K562 (cell line): ENCODE data around the gene TMTC2. TPM values are rescaled to one million over a fixed set of nuclear protein-coding genes. Genes with fewer than 3 reads are reported as not detected.

Experiments used
- ATAC-seq: fragments of 200-7000 bp; cut with Tn5 transposase; 3 replicates; pipeline ENCODE4 v1.9.1; 2020; ENCODE audit warnings: moderate library complexity
- BruUV-seq: library from RNA; stranded (reverse); fragments of 400-500 nt; replicated peaks from 2 replicates; lab custom pipeline; 2021; lab: Mats Ljungman, UMichigan
- CTCF ChIA-PET: fragments of 300-600 bp; formaldehyde crosslinking; extraction: SDS; loops from one replicate; lab custom pipeline; 2021; ENCODE audit warnings: low intra/inter-chr PET ratio; lab: Yijun Ruan, JAX
- POLR2A ChIA-PET: fragments of 300-600, 350-650 bp; sonication (Branson Sonifier 250); formaldehyde crosslinking; extraction: SDS; loops from one replicate; lab custom pipeline; 2021; ENCODE audit warnings: antibody characterized with exemption, inconsistent platforms; lab: Yijun Ruan, JAX
- DNase-seq, 4 experiments: peaks; one replicate each; pipeline versions ENCODE4 v3.0.0 to v3.0.0-alpha.2; 2011 to 2018; ENCODE audit warnings: low spot score in 3 of 4, mixed read lengths in 3 of 4; ENCODE audit errors: extremely low read depth in 1 of 4
- FAIRE-seq: peaks from 2 replicates; lab custom pipeline; 2011; peaks lifted over from hg19 to GRCh38; lab: Jason Lieb, UNC
- H2AFZ ChIP-seq: 2 replicates; pipeline ENCODE4 v1.6.0; 2011; ENCODE audit warnings: low read depth, low read length, control low read depth, inconsistent platforms
- H3K27ac ChIP-seq: fragments of 200-600 bp; 3 replicates; pipeline ENCODE4 v1.8.0; 2011; ENCODE audit warnings: low read depth, mild to moderate bottlenecking, control low read depth, inconsistent platforms, low read length, moderate library complexity, mixed read lengths; ENCODE audit errors: extremely low read depth
- H3K27me3 ChIP-seq, 2 experiments: fragments of 300-600 bp in 1 of 2; 2 replicates in 1 of 2; 3 replicates in 1 of 2; pipeline versions ENCODE4 v1.6.0 to v1.8.0; 2011; ENCODE audit warnings: inconsistent platforms in 2 of 2, low read length in 2 of 2, mild to moderate bottlenecking in 1 of 2, mixed read lengths in 1 of 2, moderate library complexity in 1 of 2; ENCODE audit not compliant: control insufficient read depth in 2 of 2, insufficient read depth in 2 of 2
- H3K36me3 ChIP-seq: fragments of 300-600 bp; 3 replicates; pipeline ENCODE4 v1.8.0; 2011; ENCODE audit warnings: mild to moderate bottlenecking, low read length, inconsistent platforms; ENCODE audit not compliant: control insufficient read depth, insufficient read depth
- H3K4me1 ChIP-seq, 2 experiments: fragments of 200-600 bp in 1 of 2; replicated peaks in 1 of 2; 2 replicates in 1 of 2; 3 replicates in 1 of 2; pipeline versions ENCODE4 v1.5.1 to v1.8.0; 2011; ENCODE audit warnings: inconsistent platforms in 2 of 2, low read length in 2 of 2, mild to moderate bottlenecking in 1 of 2, mixed read lengths in 1 of 2, moderate library complexity in 1 of 2; ENCODE audit not compliant: control insufficient read depth in 2 of 2, insufficient read depth in 2 of 2
- H3K4me2 ChIP-seq: 2 replicates; pipeline ENCODE4 v1.6.1; 2011; ENCODE audit warnings: low read length, control low read depth, inconsistent platforms, mixed read lengths; ENCODE audit not compliant: insufficient read depth
- H3K4me3 ChIP-seq: fragments of 200-600 bp; sonication (generic), shearing (Covaris generic); 2 replicates; pipeline ENCODE4 v1.5.1; 2016; ENCODE audit warnings: control low read depth, inconsistent platforms
- H3K79me2 ChIP-seq: fragments of 200-600 bp; 3 replicates; pipeline ENCODE4 v1.8.0; 2011; ENCODE audit warnings: low read length, inconsistent platforms; ENCODE audit not compliant: control insufficient read depth, insufficient read depth
- H3K9ac ChIP-seq, 2 experiments: 2 replicates each; pipeline versions ENCODE4 v1.6.0 to v1.6.1; 2011; ENCODE audit warnings: low read depth in 2 of 2, low read length in 2 of 2, control low read depth in 1 of 2, inconsistent platforms in 1 of 2, mild to moderate bottlenecking in 1 of 2, mixed read lengths in 1 of 2; ENCODE audit not compliant: insufficient read depth in 1 of 2
- H3K9me1 ChIP-seq: one replicate; pipeline ENCODE4 v1.6.0; 2011; ENCODE audit warnings: inconsistent platforms, mild to moderate bottlenecking, low read length, moderate library complexity; ENCODE audit not compliant: control insufficient read depth, insufficient read depth
- H3K9me3 ChIP-seq: replicated peaks from 2 replicates; pipeline ENCODE4 v1.5.1; 2011; ENCODE audit warnings: low read depth, low read length, inconsistent platforms; ENCODE audit not compliant: control insufficient read depth, insufficient read depth
- H4K20me1 ChIP-seq: replicated peaks from 2 replicates; pipeline ENCODE4 v1.6.1; 2011; ENCODE audit warnings: low read length, inconsistent platforms, mixed read lengths; ENCODE audit not compliant: control insufficient read depth, insufficient read depth
- BMI1 ChIP-seq: fragments of 150-350 bp; IDR thresholded peaks from 2 replicates; pipeline ENCODE4 v1.6.1; 2014; ENCODE audit warnings: low read length
- GATAD2B ChIP-seq: fragments of 450-650 bp; IDR thresholded peaks from 2 replicates; pipeline ENCODE4 v1.6.1; 2017; ENCODE audit warnings: mild to moderate bottlenecking, borderline replicate concordance
- HMG20A ChIP-seq: fragments of 450-650 bp; formaldehyde crosslinking; conservative IDR thresholded peaks from 2 replicates; pipeline ENCODE4 v1.4.0; 2020; ENCODE audit warnings: mild to moderate bottlenecking, mixed read lengths
- HMG20B ChIP-seq: fragments of 250-450 bp; sonication (Bioruptor Pico); IDR thresholded peaks from 2 replicates; pipeline ENCODE4 v1.5.0; 2021; ENCODE audit warnings: mild to moderate bottlenecking
- HMGN3 ChIP-seq: IDR thresholded peaks from 2 replicates; pipeline ENCODE4 v1.6.1; 2011; ENCODE audit warnings: borderline replicate concordance, low read depth, mild to moderate bottlenecking, mixed read lengths, low read length; ENCODE audit not compliant: insufficient read length; ENCODE audit errors: extremely low read depth
- HNRNPL ChIP-seq: fragments of 200-400 bp; formaldehyde crosslinking; IDR thresholded peaks from 2 replicates; pipeline ENCODE4 v1.6.1; 2017; ENCODE audit warnings: low read depth, mild to moderate bottlenecking, low read length
- JUN ChIP-seq, 2 experiments: sonication (generic) in 1 of 2; formaldehyde crosslinking in 1 of 2; IDR thresholded peaks; 2 replicates each; pipeline versions ENCODE4 v1.6.1 to v1.8.0; 2012 to 2022; ENCODE audit warnings: borderline replicate concordance in 2 of 2, mild to moderate bottlenecking in 2 of 2, improper control_type of control experiment in 1 of 2, low read depth in 1 of 2, low read length in 1 of 2, missing genetic modification reagents in 1 of 2
- MAFK ChIP-seq: IDR thresholded peaks from 2 replicates; pipeline ENCODE4 v1.6.1; 2011; ENCODE audit warnings: low read length, improper control_type of control experiment
- NBN ChIP-seq: fragments of 450-650 bp; IDR thresholded peaks from 2 replicates; pipeline ENCODE4 v1.6.1; 2016; ENCODE audit warnings: low read depth, mild to moderate bottlenecking
- NCOA1 ChIP-seq: fragments of 450-650 bp; IDR thresholded peaks from 2 replicates; pipeline ENCODE4 v1.6.1; 2016; ENCODE audit warnings: low read depth
- RFX7 ChIP-seq: fragments of 250-450 bp; sonication (Bioruptor Pico); IDR thresholded peaks from 2 replicates; pipeline ENCODE4 v1.5.1; 2021; ENCODE audit warnings: mild to moderate bottlenecking
- TOE1 ChIP-seq, 2 experiments: fragments of 450-650 bp in 1 of 2; sonication (generic) in 1 of 2; formaldehyde crosslinking in 1 of 2; IDR thresholded peaks; 2 replicates each; pipeline versions ENCODE4 v1.7.1 to v1.8.0; 2016 to 2022; ENCODE audit warnings: borderline replicate concordance in 2 of 2, mild to moderate bottlenecking in 2 of 2, antibody characterized with exemption in 1 of 2, inconsistent platforms in 1 of 2, low read depth in 1 of 2, missing genetic modification reagents in 1 of 2, moderate library complexity in 1 of 2
- ZBTB8A ChIP-seq: fragments of 450-650 bp; IDR thresholded peaks from 2 replicates; pipeline ENCODE4 v1.6.1; 2018; ENCODE audit warnings: mild to moderate bottlenecking, moderate library complexity; ENCODE audit not compliant: partially characterized antibody
- ZNF174 ChIP-seq: fragments of 250-450 bp; sonication (Bioruptor Pico); IDR thresholded peaks from 2 replicates; pipeline ENCODE4 v1.4.0; 2020; ENCODE audit warnings: mild to moderate bottlenecking
- ZNF354B ChIP-seq: fragments of 250-450 bp; sonication (Bioruptor Pico); IDR thresholded peaks from 2 replicates; pipeline ENCODE4 v1.4.0; 2020
- WGBS: fragments of 100-300 bp; shearing (Covaris generic); methylation state at CpG from one replicate; pipeline ENCODE4 v1.1.6; 2016; ENCODE audit warnings: low coverage, mixed read lengths; ENCODE audit not compliant: insufficient coverage; ENCODE audit errors: missing lambda C conversion rate; 5-methylcytosine and 5-hydroxymethylcytosine counted together
- in situ Hi-C: fragments of 300-500 bp; cut with MboI; formaldehyde crosslinking; loops from 4 replicates; pipeline ENCODE4 v1.15.0; 2018; ENCODE audit warnings: inconsistent platforms, mixed read lengths
- intact Hi-C: fragments of 100-400 bp; cut with micrococcal nuclease; formaldehyde crosslinking; loops from 2 replicates; pipeline ENCODE4 v1.14.2; 2022
- polyA plus RNA-seq, 8 experiments: library from polyadenylated mRNA; depleted of rRNA in 4 of 8; stranded (reverse) in 5 of 8; unstranded in 3 of 8; fragments of >200 nt; fragmentation: Nextera tagmentation in 2 of 8; fragmentation: Illumina TruSeq in 1 of 8; extraction: Ambion mirVana in 2 of 8; extraction: Trizol in 1 of 8; gene quantifications; 2 replicates each; pipeline versions ENCODE4 v1.2.1 to v1.2.3, GENCODE V29; 2011 to 2014; ENCODE audit warnings: inconsistent platforms in 1 of 8, missing spikeins in 1 of 8
- total RNA-seq, 7 experiments: library from RNA; depleted of rRNA in 6 of 7; stranded (reverse); fragments of >200 nt in 6 of 7; fragmentation: Illumina TruSeq in 2 of 7; extraction: Trizol in 2 of 7; gene quantifications; 2 replicates each; pipeline versions ENCODE4 v1.2.1 to v1.2.3, GENCODE V29; 2011 to 2021; ENCODE audit warnings: low replicate concordance in 1 of 7
- TF ChIP-seq, protein P1 (sequence below): sonication (generic); formaldehyde crosslinking; IDR thresholded peaks from 2 replicates; pipeline ENCODE4 v1.4.0; 2020; ENCODE audit warnings: mild to moderate bottlenecking, missing genetic modification reagents

The TMTC2 gene
- total and polyA plus RNA-seq, 9 of the 15 experiments (the other 6 are each of a cell fraction or from before 2014, with no cell fraction given), result 0.29 to 1.1 (median 0.55) TPM

DNA sequence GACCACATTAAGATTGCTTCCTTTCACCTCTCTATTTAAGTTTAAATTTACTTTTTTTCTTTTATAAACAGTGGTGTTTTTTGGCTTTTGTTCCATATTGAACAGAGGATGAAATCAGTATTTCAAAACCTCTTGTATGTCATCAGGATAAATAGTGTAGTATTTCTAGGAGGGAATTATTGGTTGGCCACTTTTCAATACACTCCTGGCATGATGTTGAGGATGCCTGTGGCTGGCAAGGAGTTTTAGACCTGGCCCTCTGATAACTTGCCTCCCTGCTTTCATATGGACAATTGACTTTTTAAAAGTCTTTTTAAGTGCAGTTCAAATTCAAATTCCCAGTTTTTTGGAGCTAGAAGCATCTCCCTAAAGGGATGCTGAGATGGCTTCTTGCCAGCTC, 9.8 kb downstream of the TMTC2 start (continued):
- no peak for TF ChIP-seq HNRNPL
- no peak for TF ChIP-seq MAFK
- TF ChIP-seq, all 486 proteins: peak for 0

DNA sequence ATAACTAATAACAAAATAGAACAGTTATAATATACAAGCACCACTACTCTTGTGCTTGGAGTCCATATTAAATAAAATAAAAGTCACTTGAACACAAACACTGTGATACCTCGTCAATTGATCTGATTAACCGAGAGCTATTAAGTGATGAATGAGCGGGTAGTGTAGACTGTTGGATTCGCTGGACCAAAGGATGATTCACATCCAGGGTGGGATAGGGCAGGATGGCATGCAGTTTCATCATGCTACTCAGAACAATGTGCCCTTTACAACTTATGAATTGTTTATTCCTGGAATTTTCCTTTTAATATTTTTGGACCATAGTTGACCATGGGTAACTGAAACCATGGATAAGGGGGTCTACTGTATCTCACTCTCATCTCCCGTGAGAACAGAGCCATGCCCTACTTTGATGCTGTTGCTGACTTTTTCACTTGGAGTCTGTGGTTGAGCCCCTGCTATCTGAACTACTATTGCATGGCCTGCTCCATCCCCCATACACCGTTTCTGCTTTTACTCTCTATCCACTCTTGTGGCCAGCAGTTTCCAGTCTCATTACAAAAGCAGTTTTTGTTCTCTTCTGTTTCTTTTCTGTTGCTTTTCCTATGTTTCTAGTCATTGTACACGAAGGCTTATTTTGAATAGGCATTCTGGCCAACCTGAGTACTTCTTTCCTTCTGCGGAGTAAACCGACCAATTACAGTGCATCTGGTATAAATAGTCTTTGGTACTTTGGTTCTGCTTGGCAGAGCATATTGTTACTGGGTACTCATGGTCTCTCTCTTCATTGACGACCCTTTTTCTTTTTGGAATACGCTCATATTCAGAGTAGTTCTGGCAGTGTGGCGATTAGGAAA, 12.2 kb downstream of the TMTC2 start:
- Histone ChIP-seq H3K9me3 (no peaks in the 10 kb centered on the region), H3K4me2 (no peak overlapping the region), H3K27ac (no peak overlapping the region), H3K4me1 (no peaks in the 10 kb centered on the region), H3K36me3 (no peaks in the 10 kb centered on the region), H3K9me1 (no peaks in the 10 kb centered on the region), H4K20me1 (no peaks in the 10 kb centered on the region), H3K4me3 (no peak overlapping the region), H3K9ac (no peak overlapping the region), H3K79me2 (no peaks in the 10 kb centered on the region), H3K27me3 (no peaks in the 10 kb centered on the region), H2AFZ (no peak overlapping the region)
- in situ Hi-C loops, result no loop called here
- intact Hi-C loops, result no loop called here
- FAIRE-seq, result no peak
- WGBS, result 2% methylated on average over 12 of the region's 12 CpGs
- no peak for ATAC-seq
- ChIA-PET CTCF (interaction anchor here (0.6 kb wide), 1 partner anchor 304 kb away, joined by 3 read pairs; no protein-coding TSS in a partner anchor), POLR2A (interaction anchor here (0.6 kb wide), 1 partner anchor 17 kb away, joined by 3 read pairs; no protein-coding TSS in a partner anchor)
- no TSS peak for BruUV-seq
- DNase-seq, result no peak
- TF ChIP-seq HMG20B (CRISPR knock-in tag) (no peak), ZNF174 (CRISPR knock-in tag) (no peak), ZNF354B (no peak), TOE1 (IDR thresholded peaks at IDR 0.05; ENCODE audit: borderline replicate concordance) (no peak), TOE1 (CRISPR knock-in tag; IDR thresholded peaks at IDR 0.05; ENCODE audit: borderline replicate concordance, low read depth) (no peak), HMGN3 (no peak), JUN (IDR thresholded peaks at IDR 0.05; ENCODE audit: borderline replicate concordance, low read depth, low read length) (no peak), JUN (CRISPR knock-in tag; IDR thresholded peaks at IDR 0.05; ENCODE audit: borderline replicate concordance) (no peak), GATAD2B (no peak), RFX7 (CRISPR knock-in tag) (no peak), NCOA1 (no peak), ZBTB8A (no peak), BMI1 (no peak), NBN (no peak), HMG20A (CRISPR knock-in tag) (no peak)
- TF ChIP-seq, protein P1, sequence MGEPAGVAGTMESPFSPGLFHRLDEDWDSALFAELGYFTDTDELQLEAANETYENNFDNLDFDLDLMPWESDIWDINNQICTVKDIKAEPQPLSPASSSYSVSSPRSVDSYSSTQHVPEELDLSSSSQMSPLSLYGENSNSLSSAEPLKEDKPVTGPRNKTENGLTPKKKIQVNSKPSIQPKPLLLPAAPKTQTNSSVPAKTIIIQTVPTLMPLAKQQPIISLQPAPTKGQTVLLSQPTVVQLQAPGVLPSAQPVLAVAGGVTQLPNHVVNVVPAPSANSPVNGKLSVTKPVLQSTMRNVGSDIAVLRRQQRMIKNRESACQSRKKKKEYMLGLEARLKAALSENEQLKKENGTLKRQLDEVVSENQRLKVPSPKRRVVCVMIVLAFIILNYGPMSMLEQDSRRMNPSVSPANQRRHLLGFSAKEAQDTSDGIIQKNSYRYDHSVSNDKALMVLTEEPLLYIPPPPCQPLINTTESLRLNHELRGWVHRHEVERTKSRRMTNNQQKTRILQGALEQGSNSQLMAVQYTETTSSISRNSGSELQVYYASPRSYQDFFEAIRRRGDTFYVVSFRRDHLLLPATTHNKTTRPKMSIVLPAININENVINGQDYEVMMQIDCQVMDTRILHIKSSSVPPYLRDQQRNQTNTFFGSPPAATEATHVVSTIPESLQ (CRISPR knock-in tag), result no peak
